Dendritic cell treated with granulocyte-macrophage colony-stimulating factor and Interleukin-4, amounts not matched to agents 40 ng/mL and 50 ng/mL, for 4 days (primary cell): ENCODE results near the gene RNASE3.
A peak's percentile ranks its signal among the peaks of the same experiment; 100 is the strongest.
"Not testable (repeated sequence)": the region's sequence is repeated elsewhere in the genome, so short reads cannot be mapped to it uniquely, and the experiment has no call there.

Experiments
- H3K27ac Mint-ChIP-seq: one replicate; pipeline ENCODE4 v1.8.0; 2022; ENCODE audit warnings: mild to moderate bottlenecking, mixed read lengths
- H3K27me3 Mint-ChIP-seq: one replicate; pipeline ENCODE4 v1.8.0; 2022; ENCODE audit warnings: mild to moderate bottlenecking, mixed read lengths
- H3K36me3 Mint-ChIP-seq: one replicate; pipeline ENCODE4 v1.8.0; 2022; ENCODE audit warnings: low read depth, mixed read lengths
- H3K4me1 Mint-ChIP-seq: one replicate; pipeline ENCODE4 v1.8.0; 2022; ENCODE audit warnings: low read depth, mixed read lengths
- H3K4me3 Mint-ChIP-seq: one replicate; pipeline ENCODE4 v1.8.0; 2022; ENCODE audit warnings: mild to moderate bottlenecking, moderate library complexity, mixed read lengths
- H3K9me3 Mint-ChIP-seq: one replicate; pipeline ENCODE4 v1.8.0; 2022; ENCODE audit warnings: mixed read lengths
- intact Hi-C: fragments of 100-400 bp; cut with micrococcal nuclease; formaldehyde crosslinking; loops from one replicate; pipeline ENCODE4 v1.15.0; 2022

RNASE3 gene

GRCh38 chr14:20878695-20879094 lies 12.5 kb upstream of the RNASE3 start:
- peaks cover 46% of the 10 kb centered on the region for H3K4me1 Mint-ChIP-seq
- no peak overlapping the region for H3K27ac Mint-ChIP-seq
- no peaks in the 10 kb centered on the region for H3K9me3 Mint-ChIP-seq
- H3K4me3 Mint-ChIP-seq, result no peak overlapping the region
- intact Hi-C loops, result no loop called here
- no peaks in the 10 kb centered on the region for H3K36me3 Mint-ChIP-seq
- no peaks in the 10 kb centered on the region for H3K27me3 Mint-ChIP-seq

DNA sequence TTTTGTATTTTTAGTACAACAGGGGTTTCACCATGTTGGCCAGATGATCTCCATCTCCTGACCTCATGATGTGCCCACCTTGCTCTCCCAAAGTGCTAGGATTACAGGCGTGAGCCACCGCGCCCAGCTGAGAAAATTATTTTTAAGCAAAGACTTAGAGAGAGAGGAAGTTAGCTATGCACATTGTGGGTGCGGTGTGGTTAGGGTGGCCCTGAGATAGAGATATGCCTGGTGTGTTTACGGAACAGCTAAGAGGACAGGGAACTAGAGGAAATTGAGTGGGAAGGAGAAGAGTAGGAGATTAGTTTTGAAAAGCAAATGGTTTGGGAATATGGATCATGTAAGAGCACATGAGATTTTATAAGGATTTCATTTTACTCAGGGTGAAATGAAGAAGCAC lies 10.0 kb upstream of the RNASE3 start:
- H3K27me3 Mint-ChIP-seq, H3K9me3 Mint-ChIP-seq, intact Hi-C loops, H3K36me3 Mint-ChIP-seq: not testable (repeated sequence)
- peak overlapping the region; percentile 46 for H3K27ac Mint-ChIP-seq
- H3K4me1 Mint-ChIP-seq, result peaks cover 34% of the 10 kb centered on the region
- peak overlapping the region; percentile 30 for H3K4me3 Mint-ChIP-seq

DNA sequence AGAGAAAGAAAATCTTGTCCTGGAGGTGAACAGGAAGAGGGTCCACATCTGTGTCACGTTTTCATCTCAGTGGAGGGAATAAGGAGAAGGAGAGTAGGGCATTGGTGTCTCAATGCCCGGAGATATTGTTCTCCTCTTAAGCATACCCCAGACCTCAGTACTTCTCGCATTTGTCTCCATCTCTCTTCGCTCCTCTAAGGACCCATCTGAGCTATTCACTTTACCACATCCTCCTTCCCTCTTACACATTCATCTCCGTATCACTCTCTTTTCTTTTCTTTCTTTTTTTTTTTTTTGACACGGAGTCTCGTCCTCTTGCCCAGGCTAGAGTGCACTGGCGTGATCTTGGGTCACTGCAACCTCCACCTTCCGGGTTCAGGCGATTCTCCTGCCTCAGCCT lies 8.4 kb upstream of the RNASE3 start:
- H3K9me3 Mint-ChIP-seq, H3K27me3 Mint-ChIP-seq, H3K27ac Mint-ChIP-seq, H3K36me3 Mint-ChIP-seq, H3K4me3 Mint-ChIP-seq, intact Hi-C loops: not testable (repeated sequence)
- H3K4me1 Mint-ChIP-seq, result peaks cover 34% of the 10 kb centered on the region

DNA sequence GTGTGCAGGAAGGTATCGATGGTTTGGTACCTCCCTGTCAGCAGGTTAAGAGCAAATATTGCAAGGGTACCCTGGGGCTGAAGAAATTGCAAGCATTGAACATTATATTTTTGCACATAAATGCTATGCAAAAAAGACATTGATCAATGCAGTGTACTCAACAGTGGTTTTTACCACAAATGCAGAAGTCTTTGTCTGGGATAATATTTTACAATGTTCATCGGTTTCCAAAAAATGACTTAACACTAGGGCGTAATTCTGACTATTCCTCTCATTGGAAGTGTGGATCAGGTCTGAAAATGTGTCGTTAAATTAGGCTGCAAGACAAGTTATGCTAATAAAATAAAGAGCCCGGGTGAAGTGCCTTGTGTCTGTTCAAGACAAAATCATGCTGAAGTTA lies 2.8 kb upstream of the RNASE3 start:
- H3K27ac Mint-ChIP-seq, H3K36me3 Mint-ChIP-seq, intact Hi-C loops, H3K9me3 Mint-ChIP-seq, H3K27me3 Mint-ChIP-seq, H3K4me3 Mint-ChIP-seq: not testable (repeated sequence)
- peaks cover 42% of the 10 kb centered on the region for H3K4me1 Mint-ChIP-seq

GRCh38 chr14:20895322-20895721 lies 4.1 kb downstream of the RNASE3 start:
- peaks cover 11% of the 10 kb centered on the region for H3K9me3 Mint-ChIP-seq
- H3K36me3 Mint-ChIP-seq, H3K4me3 Mint-ChIP-seq, H3K27ac Mint-ChIP-seq, intact Hi-C loops, H3K27me3 Mint-ChIP-seq: not testable (repeated sequence)
- H3K4me1 Mint-ChIP-seq, result peaks cover 37% of the 10 kb centered on the region

DNA sequence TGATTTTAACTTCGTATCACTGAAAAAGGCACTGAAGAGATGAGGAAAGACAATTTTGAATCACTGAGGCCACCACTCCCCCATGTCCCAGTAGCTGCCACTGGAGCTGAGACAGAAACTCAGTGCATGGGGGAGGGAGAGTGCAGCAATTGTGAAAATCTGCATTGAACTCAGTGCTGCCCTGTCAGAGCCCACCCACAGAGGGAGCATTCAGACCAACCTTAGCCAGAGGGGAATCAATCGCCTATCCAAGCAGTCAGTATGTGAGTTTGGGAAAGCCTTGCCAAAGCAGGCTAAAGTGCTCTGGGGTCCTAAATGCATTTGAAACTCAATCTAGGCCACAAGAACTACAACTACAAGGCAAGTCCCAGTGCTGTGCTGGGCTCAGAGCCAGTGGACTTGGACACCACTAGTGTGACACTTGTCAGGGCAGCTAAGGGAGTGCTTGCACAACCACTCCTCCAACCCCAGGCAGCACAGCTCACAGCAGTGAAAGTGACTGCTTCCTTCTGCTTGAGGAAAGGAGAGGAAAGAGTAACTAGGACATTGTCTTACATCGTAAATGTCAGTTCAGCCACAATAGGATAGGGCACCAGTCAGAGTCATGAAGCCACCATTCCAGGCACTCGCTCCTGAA lies 13.3 kb downstream of the RNASE3 start:
- intact Hi-C loops, result no loop called here
- Mint-ChIP-seq H3K4me1 (peaks cover 29% of the 10 kb centered on the region), H3K27ac (no peak overlapping the region), H3K4me3 (no peak overlapping the region), H3K27me3 (no peaks in the 10 kb centered on the region), H3K36me3 (no peaks in the 10 kb centered on the region), H3K9me3 (peaks cover 17% of the 10 kb centered on the region)

GRCh38 chr14:20905676-20906075 lies 14.5 kb downstream of the RNASE3 start:
- Mint-ChIP-seq H3K27ac (no peak overlapping the region), H3K4me1 (peaks cover 29% of the 10 kb centered on the region), H3K36me3 (no peaks in the 10 kb centered on the region), H3K4me3 (no peak overlapping the region), H3K27me3 (no peaks in the 10 kb centered on the region), H3K9me3 (peaks cover 9% of the 10 kb centered on the region)
- intact Hi-C loops, result no loop called here

DNA sequence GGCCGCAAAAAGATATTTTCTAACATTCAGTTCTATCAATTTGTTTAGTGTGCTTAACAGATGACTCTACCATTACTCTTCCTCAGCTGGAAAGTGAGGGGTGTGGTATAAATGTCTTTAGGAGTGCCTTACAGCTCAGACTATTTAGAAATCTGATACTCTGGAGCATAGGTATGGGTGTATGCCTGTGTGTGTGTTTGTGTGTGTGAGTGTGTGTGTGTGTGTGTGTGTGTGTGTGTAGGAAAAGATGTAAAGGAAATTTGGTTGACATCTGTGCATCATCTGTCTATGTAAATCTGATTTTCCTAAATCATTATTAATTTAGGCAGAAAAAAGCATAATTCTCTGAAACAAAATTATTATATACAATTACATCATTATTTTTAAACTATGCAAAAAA lies 16.0 kb downstream of the RNASE3 start:
- H3K4me1 Mint-ChIP-seq, result peaks cover 33% of the 10 kb centered on the region
- no peak overlapping the region for H3K4me3 Mint-ChIP-seq
- no peak overlapping the region for H3K27ac Mint-ChIP-seq
- H3K36me3 Mint-ChIP-seq, result no peaks in the 10 kb centered on the region
- intact Hi-C loops, result no loop called here
- peaks cover 9% of the 10 kb centered on the region for H3K9me3 Mint-ChIP-seq
- no peaks in the 10 kb centered on the region for H3K27me3 Mint-ChIP-seq

GRCh38 chr14:20910822-20911221 lies 19.6 kb downstream of the RNASE3 start:
- H3K27ac Mint-ChIP-seq, H3K27me3 Mint-ChIP-seq, H3K4me3 Mint-ChIP-seq, intact Hi-C loops, H3K36me3 Mint-ChIP-seq, H3K9me3 Mint-ChIP-seq: not testable (repeated sequence)
- peaks cover 13% of the 10 kb centered on the region for H3K4me1 Mint-ChIP-seq

DNA sequence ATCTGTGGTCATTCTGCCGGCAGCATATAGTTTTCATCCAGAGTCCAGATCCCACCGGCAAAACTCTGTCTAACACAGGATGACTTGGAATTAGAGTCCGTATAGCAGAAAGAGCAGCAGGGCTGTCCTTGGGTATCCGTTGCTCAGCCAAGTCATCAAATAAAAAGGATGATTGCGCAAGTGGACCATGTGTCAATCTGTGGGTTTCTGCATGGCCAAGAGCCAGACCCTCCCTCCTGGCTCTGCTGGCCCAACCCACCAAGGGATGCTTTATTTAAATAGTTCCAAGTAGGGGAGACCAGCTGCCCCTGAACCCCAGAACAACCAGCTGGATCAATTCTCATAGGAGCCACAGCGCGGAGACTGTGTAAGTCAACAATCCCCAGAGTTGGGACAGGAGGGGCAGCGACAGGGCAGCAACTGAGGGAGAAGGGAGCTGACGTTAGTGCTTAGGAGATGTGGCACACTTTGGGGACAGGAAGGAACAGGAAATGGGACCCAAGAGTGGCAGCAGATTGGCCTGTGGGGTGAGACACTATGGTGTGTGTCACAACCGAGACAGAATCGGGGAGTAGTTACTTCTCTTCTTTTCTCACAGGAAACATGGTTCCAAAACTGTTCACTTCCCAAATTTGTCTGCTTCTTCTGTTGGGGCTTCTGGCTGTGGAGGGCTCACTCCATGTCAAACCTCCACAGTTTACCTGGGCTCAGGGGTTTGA lies 28.0 kb downstream of the RNASE3 start:
- H3K27ac Mint-ChIP-seq, result peak overlapping the region; percentile 89
- intact Hi-C loops, H3K9me3 Mint-ChIP-seq, H3K27me3 Mint-ChIP-seq, H3K36me3 Mint-ChIP-seq: not testable (repeated sequence)
- peak overlapping the region; percentile 47 for H3K4me3 Mint-ChIP-seq
- H3K4me1 Mint-ChIP-seq, result peaks cover 39% of the 10 kb centered on the region

- intact Hi-C loops, H3K27me3 Mint-ChIP-seq, H3K4me3 Mint-ChIP-seq, H3K27ac Mint-ChIP-seq: not testable (repeated sequence)
- Mint-ChIP-seq H3K4me1 (peaks cover 21% of the 10 kb centered on the region), H3K9me3 (peaks cover 18% of the 10 kb centered on the region), H3K36me3 (peaks cover 11% of the 10 kb centered on the region)
Observed at GRCh38 chr14:20923766-20924297, 32.6 kb downstream of the RNASE3 start.

- intact Hi-C loops, result no loop called here
- H3K27me3 Mint-ChIP-seq, result no peaks in the 10 kb centered on the region
- H3K27ac Mint-ChIP-seq, result peak overlapping the region; percentile 63
- H3K4me1 Mint-ChIP-seq, result peaks cover 30% of the 10 kb centered on the region
- no peaks in the 10 kb centered on the region for H3K9me3 Mint-ChIP-seq
- H3K4me3 Mint-ChIP-seq, result no peak overlapping the region
- no peaks in the 10 kb centered on the region for H3K36me3 Mint-ChIP-seq
Observed at GRCh38 chr14:20934148-20934762, 43.1 kb downstream of the RNASE3 start.

DNA sequence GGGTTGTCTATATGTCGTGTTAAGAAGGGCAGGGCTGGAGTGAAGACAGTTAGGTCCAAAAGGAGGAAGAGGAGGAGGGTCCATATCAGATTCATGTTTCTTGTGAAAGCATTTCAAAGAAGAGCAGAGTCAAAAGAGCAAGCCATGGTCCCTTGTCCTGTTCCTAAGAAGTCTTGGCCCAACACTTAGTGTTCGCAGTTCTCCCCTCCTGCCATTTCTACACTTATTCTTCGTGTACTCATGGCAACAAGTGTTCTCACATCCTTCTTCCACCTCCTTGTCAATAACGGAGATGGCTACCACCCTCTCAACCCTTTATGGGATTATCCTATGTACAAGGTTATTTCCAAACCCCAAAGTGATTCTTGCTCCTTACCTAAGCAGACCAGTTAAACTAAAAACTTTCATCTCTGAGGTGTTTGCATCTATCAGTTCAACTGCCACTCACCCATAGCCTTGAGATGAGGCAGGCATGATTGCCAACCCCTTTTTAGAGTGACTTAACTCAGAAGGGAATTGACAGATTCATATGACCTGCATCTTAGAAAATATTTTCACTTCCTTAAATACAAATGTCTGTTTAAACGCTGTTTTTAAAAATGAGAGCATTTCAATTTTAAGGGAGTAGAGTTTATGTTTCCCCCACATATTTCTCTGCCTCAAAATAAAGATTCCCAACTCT lies 44.3 kb downstream of the RNASE3 start:
- Mint-ChIP-seq H3K36me3 (no peaks in the 10 kb centered on the region), H3K27me3 (no peaks in the 10 kb centered on the region), H3K4me1 (peaks cover 33% of the 10 kb centered on the region), H3K27ac (peak overlapping the region; percentile 63), H3K4me3 (no peak overlapping the region), H3K9me3 (no peaks in the 10 kb centered on the region)
- intact Hi-C loops, result no loop called here
